ENCODE results near the gene PLCD4.
A peak's percentile ranks its signal among the peaks of the same experiment; 100 is the strongest.

PLCD4 gene

GRCh38 chr2:218578272-218578877 lies 29.3 kb upstream of the PLCD4 start:
- no peak overlapping the region for H3K4me3 ChIP-seq (ENCODE audit: low read length)
- no peak for TF ChIP-seq CTCF (conservative IDR thresholded peaks at IDR 0.05; ENCODE audit: low read length)
- no peak for DNase-seq (ENCODE audit: low read depth)

- no peak overlapping the region for H3K4me3 ChIP-seq (ENCODE audit: low read length)
- DNase-seq (ENCODE audit: low read depth): peak; percentile 55
Measured at GRCh38 chr2:218582076-218582475, 25.6 kb upstream of the PLCD4 start.

GRCh38 chr2:218583983-218584850 lies 23.5 kb upstream of the PLCD4 start:
- no peak for TF ChIP-seq CTCF (conservative IDR thresholded peaks at IDR 0.05; ENCODE audit: low read length)
- H3K4me3 ChIP-seq (ENCODE audit: low read length): no peak overlapping the region
- DNase-seq (ENCODE audit: low read depth): no peak

More at GRCh38 chr2:218582076-218582475, 25.6 kb upstream of the PLCD4 start:
- no peak for TF ChIP-seq CTCF (conservative IDR thresholded peaks at IDR 0.05; ENCODE audit: low read length)

- TF ChIP-seq CTCF (conservative IDR thresholded peaks at IDR 0.05; ENCODE audit: low read length): no peak
- no peak overlapping the region for H3K4me3 ChIP-seq (ENCODE audit: low read length)
- no peak for DNase-seq (ENCODE audit: low read depth)
Measured at GRCh38 chr2:218585541-218585940, 22.2 kb upstream of the PLCD4 start.

GRCh38 chr2:218605432-218605831 lies 2.3 kb upstream of the PLCD4 start:
- peak; percentile 46 for DNase-seq (ENCODE audit: low read depth)
- H3K4me3 ChIP-seq (ENCODE audit: low read length): no peak overlapping the region
- TF ChIP-seq CTCF (conservative IDR thresholded peaks at IDR 0.05; ENCODE audit: low read length): no peak

GRCh38 chr2:218615868-218616315 lies 8.2 kb downstream of the PLCD4 start:
- no peak for TF ChIP-seq CTCF (conservative IDR thresholded peaks at IDR 0.05; ENCODE audit: low read length)
- no peak for DNase-seq (ENCODE audit: low read depth)
- no peak overlapping the region for H3K4me3 ChIP-seq (ENCODE audit: low read length)
